ENCODE data around the gene ZNF782. TPM values are rescaled to one million over a fixed set of nuclear protein-coding genes. Genes with fewer than 3 reads are reported as not detected.

ZNF782 gene
- total and polyA plus RNA-seq, 2 donors (not counting 3 experiments of a cell fraction or from before 2014, with no cell fraction given): 0.97 to 3.6 TPM

GRCh38 chr9:96852676-96853075 lies 1.6 kb downstream of the ZNF782 start:
- Histone ChIP-seq H2AFZ (ENCODE audit: low read depth, low read length) (no peak overlapping the region), H3K4me2 (ENCODE audit: insufficient read depth, low read length) (peak overlapping the region; percentile 4), H3K9me3 (replicated peaks; ENCODE audit: control insufficient read depth, insufficient read depth, low read length) (no peaks in the 10 kb centered on the region), H3K9ac (replicated peaks; ENCODE audit: extremely low read depth, insufficient read depth, low read length) (no peak overlapping the region), H4K20me1 (replicated peaks; ENCODE audit: control insufficient read depth, extremely low read depth, insufficient read depth, low read length) (no peaks in the 10 kb centered on the region), H3K36me3 (ENCODE audit: control insufficient read depth in 2 of 2, extremely low read depth in 1 of 2, insufficient read depth in 2 of 2, low read length in 2 of 2) (no peaks in the 10 kb centered on the region), H3K27ac (ENCODE audit: insufficient read depth, low read depth, low read length) (no peak overlapping the region), H3K9me1 (replicated peaks; ENCODE audit: control insufficient read depth, extremely low read depth, insufficient read depth, low read length) (no peaks in the 10 kb centered on the region), H3K4me1 (ENCODE audit: control insufficient read depth, extremely low read depth, insufficient read depth, low read length) (peaks cover 11% of the 10 kb centered on the region), H3K27me3 (ENCODE audit: control insufficient read depth in 2 of 2, insufficient read depth in 2 of 2, low read length in 2 of 2) (peaks cover 0 to 2% of the 10 kb centered on the region in 2 experiments), H3K79me2 (ENCODE audit: control insufficient read depth, insufficient read depth, low read length) (peaks cover 15% of the 10 kb centered on the region), H3K4me3 (replicated peaks in 1 of 3; ENCODE audit: insufficient read depth in 1 of 3, low read depth in 1 of 3, low read length in 3 of 3) (no peak overlapping the region)
- no TSS peak for BruUV-seq (replicated peaks)
- POLR2A ChIA-PET: no interaction called here
- no peak for FAIRE-seq
- TF ChIP-seq POLR2AphosphoS5 (IDR thresholded peaks at IDR 0.05; ENCODE audit: insufficient read depth, low read depth, low read length) (no peak), JUN (IDR thresholded peaks at IDR 0.05; ENCODE audit: borderline replicate concordance, insufficient read depth, insufficient read length, low read depth) (no peak), CTCF (IDR thresholded peaks at IDR 0.05; ENCODE audit: extremely low read depth in 1 of 2, insufficient read depth in 1 of 2, low read depth in 1 of 2, low read length in 2 of 2) (no peak), MAX (IDR thresholded peaks at IDR 0.05; ENCODE audit: insufficient read depth, insufficient read length) (no peak), GATA2 (IDR thresholded peaks at IDR 0.05; ENCODE audit: insufficient read depth, insufficient read length, low read depth, low read length) (no peak), MYC (IDR thresholded peaks at IDR 0.05; ENCODE audit: low read depth, low read length) (no peak), POLR2A (IDR thresholded peaks at IDR 0.05; ENCODE audit: low read depth, low read length) (no peak), FOS (IDR thresholded peaks at IDR 0.05; ENCODE audit: borderline replicate concordance, insufficient read depth, low read length) (no peak), EZH2 (IDR thresholded peaks at IDR 0.05; ENCODE audit: borderline replicate concordance, low read depth, low read length, severe bottlenecking) (no peak)
- dilution Hi-C loops (cut with MboI; ENCODE audit: extremely low pct_ligation_motif_present, low sequenced_read_pairs): no loop called here
- intact Hi-C loops (cut with micrococcal nuclease): loop anchor here (5.0 kb wide), 1 partner anchor 75 kb away; the partner anchor contains the start of gene ZNF510
- no peak for DNase-seq (ENCODE audit: low read depth, low spot score)
- CTCF ChIA-PET: no interaction called here
